GM19438 (cell line): ENCODE data around the gene TEPSIN.

Experiments used
- ATAC-seq: cut with Tn5 transposase; IDR thresholded peaks from one replicate; pipeline ENCODE4 v1.9.1; 2021; ENCODE audit warnings: low read depth; ENCODE audit not compliant: unreplicated experiment

Gene TEPSIN

DNA sequence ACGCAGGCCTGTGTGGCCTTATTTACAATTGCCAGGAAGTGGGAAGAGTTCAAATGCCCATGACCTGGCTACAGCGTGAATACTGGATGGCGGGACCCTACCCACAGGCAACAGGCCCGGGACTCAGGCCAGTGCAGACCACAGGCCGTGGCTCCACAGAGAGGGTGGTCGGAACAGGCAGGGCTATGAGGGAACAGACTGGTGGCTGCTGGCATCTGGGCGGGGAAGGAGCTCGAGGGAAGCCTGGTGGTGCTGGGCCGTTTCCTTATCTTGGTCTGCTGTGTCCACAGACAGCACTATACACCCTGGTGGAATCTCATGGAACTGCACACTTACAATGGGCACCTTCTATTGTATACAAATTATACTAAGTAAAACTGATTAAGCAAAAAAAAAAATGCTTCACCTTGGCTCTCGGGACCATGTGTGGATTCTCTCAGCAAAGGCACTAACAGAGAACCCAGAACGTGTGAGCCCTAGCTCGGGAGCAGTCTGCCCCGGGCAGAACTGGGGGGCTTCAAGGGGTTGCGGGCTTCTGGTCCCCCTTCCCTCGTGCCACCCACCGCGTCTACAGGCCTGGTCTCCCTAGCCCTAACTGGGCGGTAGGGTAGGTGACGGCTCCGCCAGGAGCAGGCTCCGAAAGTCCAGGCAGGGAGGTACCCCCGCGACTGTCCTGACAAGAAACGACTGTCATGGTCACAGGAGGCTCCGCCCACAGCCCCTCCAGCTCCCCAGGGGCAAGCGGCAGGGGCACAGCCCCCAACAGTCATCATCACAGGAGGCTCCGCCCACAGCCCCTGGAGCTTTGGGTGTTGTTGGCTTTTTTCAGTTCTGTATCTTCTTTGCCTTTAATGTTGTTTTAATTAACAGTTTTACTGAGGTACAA, 37.9 kb downstream of the TEPSIN start:
- no peak for ATAC-seq

DNA sequence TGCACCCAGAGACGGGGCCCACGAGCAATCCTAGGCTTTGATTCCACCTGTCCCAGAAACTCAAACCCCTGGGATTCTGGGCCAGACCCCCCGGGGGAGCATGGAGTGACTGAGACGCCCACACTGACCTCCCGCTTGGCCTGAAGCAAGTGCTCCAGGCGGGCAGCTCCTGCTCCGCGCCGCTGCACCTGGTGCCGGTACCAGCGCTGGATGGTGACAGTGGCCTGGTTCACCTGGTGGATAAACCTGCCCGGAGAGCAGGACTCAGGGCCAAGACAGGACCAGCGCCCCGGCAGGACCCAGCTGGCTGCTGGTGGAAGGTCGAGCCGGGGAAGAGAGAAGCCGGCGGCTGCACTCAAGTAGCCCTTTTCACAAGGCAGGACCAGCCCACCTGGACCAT, 38.7 kb downstream of the TEPSIN start:
- ATAC-seq: no peak

GRCh38 chr17:81199482-81199830, 39.4 kb downstream of the TEPSIN start:
- no peak for ATAC-seq

DNA sequence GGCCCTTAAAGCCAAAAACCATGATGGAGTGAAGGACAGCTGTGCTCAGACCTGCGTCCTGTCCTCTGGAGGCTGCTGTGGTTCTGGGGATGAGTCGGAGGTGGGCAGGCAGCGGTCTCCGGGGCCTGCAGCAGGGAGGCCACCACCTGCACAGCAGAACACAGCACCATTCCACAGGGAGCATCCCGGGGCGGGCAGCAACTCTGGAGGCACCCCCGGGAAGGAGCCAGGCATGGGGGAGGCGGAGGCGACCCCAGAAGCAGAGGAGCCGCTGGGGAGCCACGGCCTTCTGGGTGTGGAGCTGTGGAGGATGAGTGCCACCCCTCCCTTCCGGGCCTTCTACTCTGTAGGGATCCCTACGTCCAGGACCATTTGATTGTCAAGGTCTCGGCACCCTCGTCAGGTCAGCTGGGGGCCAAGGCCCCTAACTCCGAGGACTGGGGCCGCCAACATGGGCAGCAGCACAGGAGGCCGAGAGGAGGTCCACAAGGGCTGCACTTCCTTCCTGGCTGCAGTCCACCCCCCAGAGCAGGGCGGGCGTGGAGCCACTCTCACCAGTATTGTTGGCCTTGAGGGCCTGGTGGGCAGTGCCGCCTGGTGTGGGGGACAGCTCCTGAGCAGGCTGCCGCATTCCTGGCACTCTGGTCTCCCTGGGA, 39.9 kb downstream of the TEPSIN start:
- ATAC-seq: no peak

DNA sequence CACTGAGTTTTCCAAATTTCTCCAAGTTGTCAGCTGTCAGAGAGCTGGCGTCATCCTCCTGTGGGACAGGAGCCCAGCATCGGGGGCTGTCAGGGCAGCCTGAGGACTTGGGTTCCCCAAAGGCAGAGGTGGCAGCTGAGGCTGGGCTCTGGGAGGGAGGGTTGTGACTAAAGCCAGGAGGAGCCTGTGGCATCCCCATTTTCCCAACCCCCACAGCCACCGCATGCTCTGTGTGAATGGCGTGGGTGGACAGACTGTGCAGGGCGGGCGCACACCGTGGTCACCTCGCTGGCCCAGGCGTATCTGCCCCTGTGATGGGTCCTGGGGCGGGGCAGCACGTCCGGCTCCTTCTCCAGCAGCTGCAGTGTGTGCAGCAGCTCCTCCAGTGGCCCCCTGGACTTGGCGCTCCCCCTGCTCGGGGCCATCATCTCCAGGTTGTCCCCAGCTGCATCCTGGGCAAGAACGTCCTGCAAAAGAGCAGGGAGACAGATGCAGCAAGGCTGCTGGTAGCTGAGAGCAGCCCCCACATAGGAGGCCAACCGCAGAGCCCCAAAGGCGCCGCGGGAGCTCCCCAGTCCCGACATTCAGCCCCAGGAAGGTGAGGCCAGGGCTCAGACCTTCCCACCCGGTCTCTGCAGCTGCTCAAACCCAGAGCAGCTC, 40.9 kb downstream of the TEPSIN start:
- ATAC-seq: no peak

- no peak for ATAC-seq
These were observed 41.5 kb downstream of the TEPSIN start for GRCh38 chr17:81197409-81197795.

- ATAC-seq: no peak
These were observed 42.1 kb downstream of the TEPSIN start for GRCh38 chr17:81196505-81197408.

DNA sequence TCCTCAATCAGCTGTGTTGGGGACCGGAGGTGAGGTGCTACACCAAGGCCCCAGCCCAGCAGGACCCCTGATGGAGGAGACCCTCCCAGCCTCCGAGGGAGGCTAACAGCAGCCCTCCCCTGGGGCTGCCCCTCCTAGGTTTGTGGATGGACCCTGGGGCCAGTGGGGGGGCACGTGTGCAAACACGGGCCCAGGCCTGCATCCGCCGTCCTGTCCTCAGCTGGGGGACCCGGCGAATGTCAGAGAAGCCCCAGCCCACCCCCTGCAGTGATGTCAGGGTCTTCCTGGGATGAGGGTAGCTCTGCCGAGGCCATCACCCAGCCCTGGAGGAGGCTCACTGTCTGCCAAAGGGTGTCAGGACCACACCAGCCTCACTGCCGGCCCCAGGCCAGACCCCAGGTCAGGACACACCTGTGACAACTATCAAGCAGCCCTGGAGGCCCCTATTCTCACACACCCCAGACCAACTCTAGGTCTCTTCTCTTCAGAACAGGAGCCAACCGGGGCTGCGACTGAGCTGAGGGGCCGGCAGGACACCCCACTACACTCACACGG, 42.8 kb downstream of the TEPSIN start:
- no peak for ATAC-seq

DNA sequence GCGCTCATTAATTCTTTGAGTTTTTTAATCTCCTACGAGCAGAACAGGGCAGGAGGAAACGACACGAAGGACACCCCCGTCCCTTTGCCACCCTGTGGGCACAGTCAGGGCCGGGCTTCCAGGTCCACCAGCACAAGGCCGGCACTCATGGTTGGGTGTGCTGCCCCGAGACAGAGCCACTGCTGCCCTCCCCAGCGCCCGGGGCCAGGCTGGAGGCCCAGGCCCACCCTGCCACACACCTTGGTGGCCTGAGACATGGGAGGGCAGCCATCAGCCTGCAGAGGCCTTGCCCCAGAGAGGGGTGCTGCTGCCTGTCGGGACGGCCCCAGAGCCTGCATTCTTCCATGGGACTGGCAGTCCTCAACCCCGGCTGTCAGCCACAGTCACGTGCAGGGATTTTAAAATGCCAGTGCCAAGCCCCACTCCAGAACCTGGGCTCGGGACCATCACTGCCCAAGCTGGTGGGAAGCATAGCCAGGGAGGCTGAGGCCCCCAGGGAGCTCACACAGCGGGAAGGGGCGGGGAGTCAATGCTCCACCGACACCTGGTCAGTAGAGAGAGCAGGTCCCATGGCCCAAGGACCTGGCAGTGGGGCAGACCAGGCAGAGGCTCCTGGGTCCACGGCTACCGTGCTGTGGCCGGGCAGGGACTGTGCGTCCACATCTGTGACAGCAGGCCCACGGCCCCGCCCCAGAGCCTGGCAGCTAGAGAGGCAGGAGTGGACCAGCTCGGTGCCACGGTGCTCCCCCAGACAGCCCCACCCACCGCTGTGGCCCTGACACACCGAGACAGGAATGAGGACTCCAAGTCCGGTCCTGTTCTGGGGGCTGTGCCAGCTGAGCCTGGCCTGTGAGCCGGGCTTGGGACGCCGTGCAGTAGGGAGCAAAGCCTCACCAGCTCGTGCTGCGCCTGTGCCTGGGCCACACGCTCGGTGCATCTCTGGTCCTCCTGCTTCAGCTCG, 43.6 kb downstream of the TEPSIN start:
- no peak for ATAC-seq

DNA sequence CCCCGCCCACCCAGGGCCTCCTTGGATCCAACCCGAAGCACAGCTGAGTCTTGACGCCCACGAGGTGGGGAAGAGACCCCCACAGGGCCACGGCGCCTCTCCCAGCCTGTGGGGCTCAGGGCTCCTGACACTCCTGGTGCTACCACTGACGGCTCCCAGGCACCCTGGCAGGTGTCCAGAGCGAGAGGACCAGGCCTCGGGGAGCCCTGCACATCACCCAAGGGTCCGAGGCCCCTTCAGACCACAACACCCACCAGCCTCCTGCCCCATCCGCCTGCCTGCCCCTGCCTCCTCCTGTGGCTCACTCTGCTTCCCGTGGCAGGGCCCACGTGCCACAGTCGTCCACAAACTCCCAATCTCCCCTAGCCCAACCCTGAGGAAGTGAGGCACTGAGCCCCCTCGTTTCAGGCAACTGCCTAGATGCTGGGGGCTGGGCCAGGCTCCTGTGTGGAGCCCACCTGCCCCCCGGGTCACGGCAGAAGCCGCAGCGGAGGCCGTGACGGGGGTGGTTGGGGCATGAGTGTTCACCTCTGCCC, 44.6 kb downstream of the TEPSIN start:
- no peak for ATAC-seq

GRCh38 chr17:81193470-81194224, 45.2 kb downstream of the TEPSIN start:
- no peak for ATAC-seq

- no peak for ATAC-seq
These were observed 45.8 kb downstream of the TEPSIN start for GRCh38 chr17:81193051-81193410.

GRCh38 chr17:81192386-81193050, 46.3 kb downstream of the TEPSIN start:
- no peak for ATAC-seq

GRCh38 chr17:81191646-81192045, 47.2 kb downstream of the TEPSIN start:
- ATAC-seq: no peak

- ATAC-seq: no peak
These were observed 47.7 kb downstream of the TEPSIN start for GRCh38 chr17:81191116-81191515.

DNA sequence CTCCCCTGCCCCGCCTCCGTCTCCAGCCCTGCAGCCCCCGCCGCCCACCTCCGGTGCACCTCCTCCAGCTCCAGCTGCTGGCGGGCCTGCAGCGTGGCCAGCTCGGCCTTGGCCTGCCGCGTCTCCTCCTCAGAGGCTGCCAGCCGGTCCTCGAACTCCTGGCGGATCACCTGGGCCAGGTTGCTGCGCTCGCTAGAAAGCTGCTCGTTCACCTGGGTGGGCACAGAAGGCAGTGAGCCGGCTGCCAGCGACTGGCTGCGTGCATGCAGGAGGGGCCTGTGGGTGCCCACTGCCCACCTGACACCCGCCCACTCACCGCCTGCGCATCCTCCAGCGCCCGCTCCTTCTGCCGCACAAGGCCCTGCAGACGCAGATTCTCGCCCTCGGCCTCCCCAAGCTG, 48.3 kb downstream of the TEPSIN start:
- no peak for ATAC-seq

DNA sequence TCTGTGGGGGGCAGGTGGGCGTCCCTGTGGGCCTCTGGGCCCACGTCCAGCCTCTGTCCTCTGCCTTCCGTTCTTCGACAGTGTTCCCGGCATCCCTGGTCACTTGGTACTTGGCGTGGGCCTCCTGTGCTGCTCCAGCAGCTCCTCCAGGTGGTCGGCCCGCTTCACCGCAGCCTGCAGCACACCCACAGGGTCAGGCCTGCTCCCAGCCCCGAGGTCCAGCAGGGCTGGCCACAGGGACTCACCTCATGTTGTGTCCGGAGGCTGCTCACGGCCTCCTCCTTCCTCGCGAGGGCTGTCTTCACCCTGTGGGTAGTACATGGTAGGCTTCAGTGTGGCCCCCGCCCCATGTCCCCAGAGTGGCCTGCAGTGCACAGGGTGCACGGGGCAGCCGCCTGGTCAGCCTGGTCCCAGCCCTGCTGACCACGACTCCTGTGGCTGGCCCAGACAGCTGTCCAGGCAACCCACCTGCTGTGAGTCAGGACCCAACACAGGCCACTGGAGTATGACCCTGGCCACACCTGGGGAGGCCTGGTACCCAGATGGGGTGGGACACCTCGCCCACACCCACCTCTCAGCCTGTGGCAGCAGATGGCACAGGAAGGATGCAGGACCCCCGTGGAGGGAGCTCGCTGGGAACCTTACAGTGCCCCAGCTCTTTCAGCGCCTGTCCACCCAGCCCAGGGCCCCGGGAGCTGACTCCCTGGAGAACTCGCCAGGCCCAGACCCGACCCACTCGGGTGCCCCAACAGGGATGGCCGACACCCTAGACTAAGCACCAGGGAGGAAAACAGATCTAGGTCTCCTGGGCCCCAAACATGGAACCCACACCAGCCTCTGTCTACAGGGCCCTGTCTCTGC, 49.0 kb downstream of the TEPSIN start:
- no peak for ATAC-seq
